Thoracic aorta (tissue), 2 donors: Measurements from ENCODE around the gene WWTR1. TPM values are rescaled to one million over a fixed set of nuclear protein-coding genes. Genes with fewer than 3 reads are reported as not detected.

Experiments
- ATAC-seq: fragments of 150-250 bp; one replicate; pipeline ENCODE4 v1.8.0; 2017; ENCODE audit warnings: low read depth; ENCODE audit not compliant: insufficient number of reproducible peaks, low FRiP score
- DNase-seq: peaks from one replicate; pipeline ENCODE4 v3.0.0-alpha.2; 2020; ENCODE audit warnings: low spot score
- H3K27ac ChIP-seq, 2 donors: fragments of 200-600 bp; sonication (generic); 1 replicate in 1 of 2; 2 replicates in 1 of 2; pipeline ENCODE4 v1.5.1; 2016; ENCODE audit warnings: mild to moderate bottlenecking in 2 of 2, moderate library complexity in 2 of 2
- H3K27me3 ChIP-seq: fragments of 200-600 bp; sonication (generic); replicated peaks from 2 replicates; pipeline ENCODE4 v1.6.0; 2016; ENCODE audit warnings: mild to moderate bottlenecking; ENCODE audit not compliant: insufficient read depth
- H3K36me3 ChIP-seq: fragments of 200-600 bp; sonication (generic); one replicate; pipeline ENCODE4 v1.5.1; 2016
- H3K4me1 ChIP-seq, 2 donors: fragments of 200-600 bp; sonication (generic); 1 replicate in 1 of 2; 2 replicates in 1 of 2; pipeline versions ENCODE4 v1.5.1 to v1.6.0; 2016; ENCODE audit warnings: low read depth in 2 of 2, mild to moderate bottlenecking in 1 of 2; ENCODE audit not compliant: control insufficient read depth in 1 of 2
- H3K4me3 ChIP-seq: fragments of 200-600 bp; sonication (generic); 2 replicates; pipeline ENCODE4 v1.5.1; 2016; ENCODE audit warnings: mild to moderate bottlenecking
- H3K9me3 ChIP-seq: fragments of 200-600 bp; sonication (generic); 2 replicates; pipeline ENCODE4 v1.5.1; 2016
- total RNA-seq, 2 donors: library from RNA; depleted of rRNA; stranded (reverse); fragments of >200 nt; gene quantifications; one replicate each; pipeline versions ENCODE4 v1.1.0 to v1.2.3, GENCODE V29; 2016
- TF ChIP-seq, protein P1 (sequence below): fragments of 200-600 bp; sonication (generic); IDR thresholded peaks from one replicate; pipeline ENCODE4 v1.5.1; 2019; ENCODE audit warnings: antibody characterized with exemption

WWTR1 gene
- total RNA-seq, 2 donors from 2014 or later, result 135 to 243 TPM

DNA sequence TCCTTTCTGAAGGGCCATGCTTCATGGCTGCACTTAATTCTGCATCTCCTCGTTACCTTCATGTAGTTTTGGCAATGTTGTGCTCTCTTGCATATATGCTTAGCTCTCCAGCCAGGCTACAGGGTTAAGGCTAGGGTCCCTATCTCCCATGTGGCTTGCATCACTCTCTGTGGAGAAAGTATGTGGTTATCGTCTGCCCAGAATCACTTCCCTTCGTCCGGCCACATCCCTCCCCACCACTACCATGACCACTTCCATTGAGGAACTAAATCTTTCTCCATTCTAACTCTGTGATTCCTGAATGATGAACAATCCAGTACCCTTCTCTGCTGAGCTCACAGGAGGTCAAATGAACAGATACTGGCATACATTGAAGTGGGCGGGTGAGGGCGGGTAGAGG is 34.0 kb downstream of the WWTR1 start:
- Histone ChIP-seq H3K27ac (peak overlapping the region in 1 of 2 donors; percentile 30), H3K36me3 (no peaks in the 10 kb centered on the region), H3K9me3 (no peaks in the 10 kb centered on the region), H3K4me1 (peaks cover 41 to 93% of the 10 kb centered on the region in 2 donors), H3K4me3 (no peak overlapping the region), H3K27me3 (no peaks in the 10 kb centered on the region)
- ATAC-seq, result no peak
- DNase-seq, result no peak
- TF ChIP-seq, protein P1, sequence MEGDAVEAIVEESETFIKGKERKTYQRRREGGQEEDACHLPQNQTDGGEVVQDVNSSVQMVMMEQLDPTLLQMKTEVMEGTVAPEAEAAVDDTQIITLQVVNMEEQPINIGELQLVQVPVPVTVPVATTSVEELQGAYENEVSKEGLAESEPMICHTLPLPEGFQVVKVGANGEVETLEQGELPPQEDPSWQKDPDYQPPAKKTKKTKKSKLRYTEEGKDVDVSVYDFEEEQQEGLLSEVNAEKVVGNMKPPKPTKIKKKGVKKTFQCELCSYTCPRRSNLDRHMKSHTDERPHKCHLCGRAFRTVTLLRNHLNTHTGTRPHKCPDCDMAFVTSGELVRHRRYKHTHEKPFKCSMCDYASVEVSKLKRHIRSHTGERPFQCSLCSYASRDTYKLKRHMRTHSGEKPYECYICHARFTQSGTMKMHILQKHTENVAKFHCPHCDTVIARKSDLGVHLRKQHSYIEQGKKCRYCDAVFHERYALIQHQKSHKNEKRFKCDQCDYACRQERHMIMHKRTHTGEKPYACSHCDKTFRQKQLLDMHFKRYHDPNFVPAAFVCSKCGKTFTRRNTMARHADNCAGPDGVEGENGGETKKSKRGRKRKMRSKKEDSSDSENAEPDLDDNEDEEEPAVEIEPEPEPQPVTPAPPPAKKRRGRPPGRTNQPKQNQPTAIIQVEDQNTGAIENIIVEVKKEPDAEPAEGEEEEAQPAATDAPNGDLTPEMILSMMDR, result no peak

DNA sequence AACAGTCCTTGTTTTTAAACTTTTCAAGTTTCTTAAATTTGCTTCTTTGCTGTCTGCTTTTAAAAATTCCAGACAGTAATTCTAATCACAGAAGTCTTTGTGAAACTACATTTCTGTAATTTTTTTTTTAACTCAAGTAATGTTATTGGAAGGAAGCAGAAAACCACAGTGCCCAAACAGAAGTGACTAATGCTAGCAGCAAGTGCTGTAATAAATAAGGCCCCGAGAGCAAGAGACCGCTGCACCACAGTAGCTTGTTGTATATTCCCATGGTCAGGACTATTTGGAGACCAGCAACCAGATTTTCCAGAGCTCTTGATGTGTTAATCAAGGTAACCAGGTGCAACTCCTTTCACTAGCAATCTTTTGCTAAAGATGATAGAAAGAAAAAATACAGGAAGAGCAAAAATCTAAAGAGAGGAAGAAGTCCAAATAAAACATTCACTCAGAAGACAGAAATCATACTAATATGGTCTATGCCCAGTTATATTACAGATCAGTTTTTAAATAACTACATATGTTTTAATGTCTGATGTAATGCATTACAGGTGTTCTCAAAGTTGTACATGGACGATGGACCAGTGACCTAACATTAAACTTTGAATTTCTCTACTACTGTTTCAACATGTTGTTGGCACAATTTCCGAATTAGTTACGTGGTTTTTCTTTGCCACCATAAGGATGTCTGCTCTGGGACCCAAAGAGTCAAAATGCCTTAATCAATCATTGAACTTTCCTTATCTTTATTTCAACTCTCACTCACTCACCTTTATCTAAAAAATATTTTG is 36.4 kb downstream of the WWTR1 start:
- Histone ChIP-seq H3K27me3 (no peaks in the 10 kb centered on the region), H3K4me3 (no peak overlapping the region), H3K36me3 (no peaks in the 10 kb centered on the region), H3K4me1 (peaks cover 50 to 95% of the 10 kb centered on the region in 2 donors), H3K9me3 (no peaks in the 10 kb centered on the region), H3K27ac (peak overlapping the region; percentile 63 to 67)
- DNase-seq (no peak), ATAC-seq (peak; percentile 66)
- TF ChIP-seq, protein P1, result no peak

DNA sequence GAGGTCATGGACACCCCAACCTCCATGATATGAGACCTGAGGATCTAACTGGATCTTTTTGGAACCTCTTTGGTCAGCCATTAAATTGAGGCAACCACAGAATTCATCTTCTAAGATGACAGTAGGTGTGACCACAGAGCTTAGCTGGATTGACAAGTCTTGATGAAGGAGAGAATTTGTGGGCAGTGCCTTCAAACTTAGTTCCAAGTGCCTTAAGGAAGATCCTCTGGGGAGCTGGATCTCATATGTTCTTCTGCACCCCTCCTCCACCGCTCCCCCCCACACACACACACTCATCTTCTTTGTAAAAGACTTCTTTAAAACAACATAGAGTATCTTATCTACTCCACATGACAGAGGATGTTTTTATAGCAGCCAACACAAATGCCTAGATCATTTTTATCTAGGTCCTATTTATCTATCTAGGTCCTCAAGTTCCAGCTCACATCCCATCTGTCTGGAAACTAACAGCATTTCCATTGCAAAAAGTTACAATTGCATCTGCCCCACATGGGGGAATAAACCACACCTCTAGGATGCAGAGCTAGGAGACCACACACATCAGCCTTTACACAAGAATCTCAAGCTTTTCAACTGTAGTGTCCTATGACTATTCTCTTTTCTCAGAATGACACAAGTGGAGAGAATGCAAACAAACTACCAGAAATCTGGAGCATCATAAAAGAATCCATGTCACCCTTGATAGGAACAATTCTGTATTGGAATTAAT is 37.4 kb downstream of the WWTR1 start:
- Histone ChIP-seq H3K27ac (peak overlapping the region; percentile 63 to 67), H3K4me1 (peaks cover 48 to 95% of the 10 kb centered on the region in 2 donors), H3K36me3 (no peaks in the 10 kb centered on the region), H3K27me3 (no peaks in the 10 kb centered on the region), H3K4me3 (no peak overlapping the region), H3K9me3 (no peaks in the 10 kb centered on the region)
- TF ChIP-seq, protein P1, result no peak
- ATAC-seq (no peak), DNase-seq (no peak)

DNA sequence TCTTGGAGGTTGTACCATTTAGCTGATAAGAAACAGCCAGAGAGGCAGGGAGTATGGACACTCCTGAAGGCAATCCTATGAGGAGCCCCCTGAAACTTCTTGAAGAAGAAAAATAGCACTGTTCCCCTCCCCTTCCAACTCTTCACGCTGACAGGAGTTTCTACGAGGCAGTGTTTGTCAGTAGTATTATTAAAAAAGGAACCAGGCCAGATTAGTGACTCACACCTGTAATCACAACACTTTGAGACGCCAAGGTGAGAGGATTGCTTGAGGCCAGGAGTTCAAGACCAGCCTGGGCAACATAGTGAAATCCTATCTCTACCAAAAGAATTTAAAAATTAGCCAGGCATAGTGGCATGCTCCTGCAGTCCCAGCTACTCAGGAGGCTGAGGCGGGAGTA is 38.7 kb downstream of the WWTR1 start:
- Histone ChIP-seq H3K4me3 (no peak overlapping the region), H3K36me3 (no peaks in the 10 kb centered on the region), H3K9me3 (no peaks in the 10 kb centered on the region), H3K4me1 (peaks cover 48 to 98% of the 10 kb centered on the region in 2 donors), H3K27me3 (no peaks in the 10 kb centered on the region), H3K27ac (peak overlapping the region; percentile 63 to 67)
- TF ChIP-seq, protein P1, result no peak
- DNase-seq, result no peak
- no peak for ATAC-seq
